NCI-H2029 treated with DMSO at 0.1 percent for 48 hours (cell line): ENCODE data around the gene PIK3R6.

Experiments used
- DNase-seq: peaks from one replicate; lab custom pipeline; 2025; lab: John Stamatoyannopoulos, UW

PIK3R6 gene

DNA sequence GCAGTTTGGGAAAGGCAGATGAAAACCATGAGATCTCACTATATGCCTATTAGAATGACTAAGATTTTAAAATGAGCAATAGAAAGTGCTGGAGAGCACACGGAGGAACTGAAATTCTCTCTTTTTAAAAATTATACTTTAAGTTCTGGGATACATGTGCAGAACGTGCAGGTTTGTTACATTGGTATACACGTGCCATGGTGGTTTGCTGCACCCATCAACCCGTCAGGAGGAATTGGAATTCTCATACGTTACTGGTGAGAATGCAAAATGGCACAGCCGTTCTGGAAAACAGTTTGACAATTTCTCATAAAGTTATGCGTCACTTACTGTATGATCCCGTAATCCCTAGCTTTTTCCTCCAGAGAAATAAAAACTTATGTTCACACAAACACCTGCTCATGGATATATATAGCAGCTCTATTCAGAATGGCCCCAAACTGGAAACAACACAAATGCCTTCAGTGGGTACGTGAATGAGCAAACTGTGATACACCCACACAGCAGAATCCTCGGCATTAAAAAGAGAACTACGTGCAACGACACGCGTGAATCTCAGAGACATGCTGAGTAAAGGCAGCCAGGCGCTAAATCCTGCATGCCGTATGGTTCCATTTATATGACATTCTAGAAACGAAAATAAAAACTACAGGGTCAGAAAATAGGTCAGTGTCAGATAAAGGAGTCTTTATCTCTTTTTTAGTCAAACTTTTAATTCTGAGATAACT lies 11.8 kb downstream of the PIK3R6 start:
- no peak for DNase-seq

GRCh38 chr17:8851600-8851999 lies 15.9 kb downstream of the PIK3R6 start:
- no peak for DNase-seq

GRCh38 chr17:8849311-8850041 lies 18.0 kb downstream of the PIK3R6 start:
- DNase-seq: no peak

DNA sequence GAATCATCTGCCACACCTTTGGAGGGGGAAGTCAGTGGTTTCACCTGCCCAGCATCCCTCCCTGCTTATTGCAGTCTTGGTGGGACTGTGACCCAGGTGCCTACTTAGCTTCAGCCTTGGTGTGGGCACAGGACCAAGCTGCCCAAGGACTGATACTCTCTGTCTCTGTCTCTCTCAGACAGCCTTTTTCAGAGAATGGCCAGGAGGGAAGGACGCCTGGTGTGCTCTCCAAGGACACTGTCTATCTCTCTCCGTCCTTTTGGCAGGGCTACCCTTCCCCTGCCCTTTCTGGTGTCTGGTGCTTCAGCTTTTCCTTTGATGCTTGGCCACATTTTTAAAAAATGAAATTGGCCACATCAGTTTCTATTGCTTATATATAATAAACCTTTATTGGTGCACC lies 19.6 kb downstream of the PIK3R6 start:
- no peak for DNase-seq

GRCh38 chr17:8846768-8847211 lies 20.7 kb downstream of the PIK3R6 start:
- DNase-seq: no peak

- no peak for DNase-seq
Observed at GRCh38 chr17:8844229-8845218, 22.9 kb downstream of the PIK3R6 start.

- no peak for DNase-seq
Observed at GRCh38 chr17:8843344-8843743, 24.1 kb downstream of the PIK3R6 start.

DNA sequence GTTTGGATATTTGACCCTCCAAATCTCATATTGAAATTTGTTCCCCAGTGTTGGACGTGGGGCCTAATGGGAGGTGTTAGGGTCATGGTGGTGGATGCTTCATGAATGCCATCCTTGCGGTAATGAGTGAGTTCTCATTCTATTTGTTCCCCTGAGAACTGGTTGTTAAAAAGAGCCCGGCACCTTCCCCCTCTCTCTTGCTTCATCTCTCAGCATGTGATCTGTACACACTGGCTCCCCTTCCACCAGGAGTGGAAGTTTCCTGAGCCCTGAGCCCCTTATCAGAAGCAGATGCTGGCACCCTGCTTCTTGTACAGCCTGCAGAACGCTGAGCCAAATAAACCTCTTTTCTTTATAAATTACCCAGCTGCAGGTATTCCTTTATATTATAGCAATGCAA lies 25.6 kb downstream of the PIK3R6 start:
- no peak for DNase-seq

DNA sequence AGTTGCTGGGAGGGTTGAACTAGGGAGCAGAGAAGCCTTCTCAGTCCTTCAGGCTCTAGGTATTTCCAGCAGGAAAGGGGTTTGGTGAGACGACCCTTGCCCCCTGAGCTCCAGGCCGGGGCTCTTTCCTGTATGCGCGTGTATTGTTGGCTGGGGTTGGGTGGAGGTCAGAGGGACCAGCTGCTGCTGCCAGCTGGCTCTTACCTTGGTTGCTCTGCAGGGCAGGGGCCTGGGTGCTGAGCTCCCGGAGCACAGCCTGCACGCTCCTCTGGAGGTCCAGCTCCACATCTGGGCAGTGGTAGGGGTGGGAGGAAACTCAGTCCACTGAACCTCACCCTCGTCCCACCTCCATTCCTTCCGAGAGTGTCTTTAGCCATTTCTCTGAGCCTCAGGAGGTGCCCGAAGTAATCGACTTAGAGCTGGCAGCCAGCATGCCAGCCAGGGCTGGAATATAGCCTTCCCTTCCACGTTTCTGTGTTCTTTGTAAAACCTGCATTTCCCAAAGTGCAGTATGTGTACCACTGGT lies 28.0 kb downstream of the PIK3R6 start:
- DNase-seq: no peak

GRCh38 chr17:8838551-8839095 lies 28.9 kb downstream of the PIK3R6 start:
- no peak for DNase-seq

DNA sequence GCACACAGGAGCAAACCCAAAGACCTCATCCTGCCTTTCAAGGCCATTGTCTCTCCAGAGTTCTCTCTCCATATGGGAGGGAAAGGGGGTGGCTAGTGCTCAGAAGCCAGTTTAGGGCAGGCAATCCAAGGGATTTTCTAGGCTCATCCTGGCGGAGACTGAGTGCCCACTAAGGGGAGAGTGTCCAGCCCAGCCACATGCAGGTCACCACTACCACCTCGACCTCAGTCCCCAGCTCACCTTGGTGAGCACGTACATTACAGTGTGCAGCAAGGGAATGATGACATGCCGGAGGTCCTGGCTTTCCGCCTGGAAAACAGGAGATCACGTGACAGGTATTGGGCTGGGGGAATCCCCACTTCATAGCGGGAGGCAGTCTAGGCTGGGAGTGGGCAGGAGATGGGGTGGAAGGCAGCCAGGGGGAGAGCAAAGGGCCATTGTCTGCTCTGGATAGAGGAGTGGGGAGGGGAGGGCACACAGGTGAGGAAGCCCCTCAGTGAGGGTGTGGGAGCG lies 29.9 kb downstream of the PIK3R6 start:
- no peak for DNase-seq

DNA sequence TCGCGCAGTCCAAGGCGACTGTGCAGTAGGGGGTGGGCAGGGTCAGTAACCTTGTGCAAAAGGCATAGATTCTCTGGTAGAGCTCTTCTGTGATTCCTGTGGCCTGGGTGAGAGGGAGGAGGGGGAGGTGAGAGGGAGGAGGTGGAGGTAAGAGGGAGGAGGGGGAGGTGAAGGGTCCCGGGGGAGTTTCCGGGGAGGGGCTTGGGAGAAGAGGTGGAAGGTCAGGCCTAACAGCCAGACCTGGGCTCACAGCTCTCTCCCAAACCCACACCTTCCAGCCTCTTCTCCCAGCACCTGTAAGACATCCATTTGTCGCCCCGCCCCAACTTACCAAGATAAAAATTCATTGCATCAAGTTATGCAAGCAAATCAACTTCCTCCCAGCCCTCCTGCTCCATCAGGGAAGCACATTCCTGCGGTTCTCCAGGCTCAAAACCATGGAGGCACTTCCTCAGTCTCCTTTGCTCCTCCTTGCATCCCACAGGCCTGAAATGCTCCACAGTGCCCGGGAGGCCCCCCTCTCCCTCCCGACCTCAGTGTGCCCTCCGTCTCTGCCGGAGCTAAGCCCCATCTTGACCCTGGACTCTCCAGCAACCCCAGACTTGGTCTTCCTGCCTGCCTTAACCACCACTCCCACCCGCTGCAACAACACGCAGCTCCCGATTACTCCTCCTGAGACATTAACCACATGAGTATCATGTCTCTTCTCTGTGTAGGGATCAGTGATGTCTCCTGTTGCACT lies 30.5 kb downstream of the PIK3R6 start:
- no peak for DNase-seq

DNA sequence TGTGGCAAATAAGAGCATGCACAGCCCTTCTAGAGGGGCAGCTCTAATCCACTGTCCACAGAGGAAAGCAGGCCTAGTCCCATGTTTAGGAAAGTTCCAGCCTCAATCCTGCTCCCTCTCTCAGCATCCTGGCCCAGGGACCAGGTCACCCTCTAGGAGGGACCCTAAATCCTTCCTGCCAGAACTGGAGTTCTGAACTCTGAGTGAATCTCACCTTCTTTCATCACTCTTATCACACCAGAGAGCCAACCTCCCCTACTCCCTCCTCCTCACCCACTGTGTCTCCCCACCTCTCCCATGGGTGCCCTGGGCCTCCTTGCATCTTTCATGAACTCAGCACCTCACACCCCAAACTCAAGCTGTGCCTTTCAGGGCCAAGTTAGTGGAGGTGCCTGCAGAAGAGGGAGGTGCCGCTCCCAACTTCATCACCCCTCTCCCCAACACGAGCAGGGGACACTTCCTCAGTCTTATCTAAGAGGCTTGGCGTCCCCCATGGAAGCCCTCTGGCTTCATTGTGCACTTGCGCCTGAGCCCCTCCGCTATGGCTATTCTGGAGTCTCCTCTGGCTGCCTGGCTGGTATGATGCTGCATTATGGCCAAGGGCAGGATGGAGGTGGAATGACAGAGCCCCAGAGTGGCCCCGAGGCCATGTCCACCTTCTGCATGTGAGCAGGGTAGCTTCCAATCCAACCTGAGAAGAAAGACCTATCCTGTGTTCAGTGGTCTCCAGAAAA lies 31.7 kb downstream of the PIK3R6 start:
- DNase-seq: no peak

DNA sequence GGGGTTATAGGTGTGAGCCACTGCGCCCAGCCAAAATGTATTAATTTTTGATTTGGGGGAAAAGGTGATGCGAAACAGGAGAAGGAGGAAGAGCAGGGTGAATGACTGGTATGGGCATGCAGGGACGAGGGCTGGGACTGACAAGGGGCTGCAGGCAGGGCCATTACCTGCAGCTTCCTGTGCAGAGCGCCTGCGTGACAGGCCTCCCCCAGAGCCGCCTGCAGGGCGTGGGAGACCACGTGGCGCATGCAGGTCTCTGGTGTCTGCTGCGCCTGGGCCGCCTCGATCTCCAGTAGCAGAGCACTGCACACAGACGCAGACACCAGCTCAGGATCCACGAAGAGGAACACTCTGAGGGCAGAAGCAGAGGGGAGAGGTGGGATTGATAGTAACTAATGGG lies 32.4 kb downstream of the PIK3R6 start:
- no peak for DNase-seq

DNA sequence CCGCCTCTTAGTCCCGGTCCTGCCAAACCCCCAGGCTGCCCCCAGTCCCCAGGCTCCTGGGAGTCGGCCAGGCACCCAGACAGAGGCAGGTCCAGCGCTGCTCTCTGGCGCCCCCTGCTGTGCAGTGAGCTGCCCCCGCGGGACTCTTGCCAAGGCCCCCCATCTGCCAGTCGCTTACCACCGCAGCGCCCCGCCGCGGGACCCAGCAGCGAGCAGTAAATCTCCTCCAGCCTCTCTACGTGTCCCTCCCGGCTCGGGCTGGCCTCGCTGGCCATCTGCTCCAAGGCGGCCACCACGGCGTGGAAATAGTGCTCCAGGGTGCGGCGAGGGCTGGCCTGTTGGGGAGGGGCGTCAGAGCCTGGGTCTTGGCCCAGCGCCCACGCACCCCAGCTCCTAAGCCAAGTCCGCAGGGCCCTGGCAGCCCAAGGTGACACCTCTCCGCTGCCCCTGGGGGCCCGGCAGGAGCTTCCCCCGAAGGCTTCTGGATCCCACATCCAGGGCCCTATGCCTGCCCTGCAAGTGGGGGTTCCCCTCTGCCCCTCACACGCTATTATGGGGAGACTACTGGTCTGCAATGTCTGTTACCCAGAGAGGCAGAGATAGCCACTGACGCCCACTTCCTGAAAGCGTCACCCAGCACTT lies 34.6 kb downstream of the PIK3R6 start:
- no peak for DNase-seq

- DNase-seq: no peak
Observed at GRCh38 chr17:8831234-8831849, 36.1 kb downstream of the PIK3R6 start.

DNA sequence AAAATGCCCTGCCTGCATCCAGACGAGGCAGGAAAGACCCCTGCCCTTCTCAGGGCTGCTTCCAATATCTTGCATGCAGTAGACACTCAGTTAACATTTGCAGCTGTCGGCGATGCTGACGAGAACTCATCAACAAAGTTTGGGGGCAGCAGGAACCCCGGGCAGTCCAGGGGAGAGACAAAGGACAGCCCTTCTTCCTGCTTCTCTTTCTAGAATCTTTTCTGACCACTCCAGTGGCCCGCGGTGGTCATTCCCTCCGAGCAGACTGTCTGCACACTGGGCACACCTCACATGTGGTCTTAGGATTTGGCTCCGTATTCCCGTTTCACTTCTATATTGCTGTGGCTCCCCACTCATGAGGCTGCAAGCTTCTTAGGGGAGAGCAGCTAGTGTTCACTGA lies 37.3 kb downstream of the PIK3R6 start:
- no peak for DNase-seq

DNA sequence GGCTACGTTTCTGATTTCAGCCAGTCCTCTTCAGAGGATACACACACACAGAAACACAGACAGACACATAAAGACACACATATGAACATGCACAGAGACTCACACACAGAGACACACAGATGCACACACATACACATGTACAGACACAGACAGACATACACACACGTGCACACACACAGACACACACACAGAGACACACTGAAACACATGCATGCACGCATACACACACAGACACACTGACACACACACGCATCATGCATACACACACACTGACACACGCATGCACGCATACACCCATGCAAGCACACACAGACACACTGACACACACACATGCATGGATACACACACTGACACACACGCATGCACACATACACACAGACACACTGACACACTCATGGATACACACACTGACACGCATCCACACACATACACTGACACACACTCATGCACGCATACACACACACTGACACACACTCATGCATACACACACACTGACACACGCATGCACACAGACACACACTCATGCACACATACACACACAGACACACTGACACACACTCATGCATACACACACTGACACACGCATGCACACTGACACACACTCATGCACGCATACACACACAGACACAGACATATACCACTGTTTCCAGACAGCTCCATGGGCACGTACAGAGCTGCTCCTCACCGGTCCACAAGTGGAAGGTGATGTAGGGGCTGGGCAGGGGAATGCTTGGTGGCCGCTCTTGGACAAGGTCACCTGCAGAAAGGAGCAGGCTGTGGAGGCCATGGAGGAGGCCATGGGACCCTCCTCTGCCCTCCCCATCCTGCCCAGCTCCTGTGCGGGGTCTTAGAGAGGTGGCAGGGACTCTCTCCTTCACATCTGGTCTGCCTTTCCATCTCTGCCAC lies 38.2 kb downstream of the PIK3R6 start:
- DNase-seq: no peak
